A673 (cell line): ENCODE measurements around the gene DLX2.

ENCODE experiments used
- CTCF ChIP-seq: fragments of 300-800, 200-600 bp; sonication (generic); conservative IDR thresholded peaks from 2 replicates; pipeline ENCODE4 v1.5.1; 2017; ENCODE audit warnings: low read depth, mild to moderate bottlenecking, antibody characterized with exemption, low read length, moderate library complexity, mixed read lengths
- EZH2 ChIP-seq: fragments of 200-600 bp; sonication (generic); IDR thresholded peaks from 2 replicates; pipeline ENCODE4 v1.6.1; 2017; ENCODE audit warnings: borderline replicate concordance, low read depth, mild to moderate bottlenecking, mixed read lengths, antibody characterized with exemption, low read length; ENCODE audit not compliant: poor library complexity, severe bottlenecking

- no peak for TF ChIP-seq CTCF
- TF ChIP-seq EZH2, result no peak
Measured at GRCh38 chr2:172050479-172051125, 52.1 kb downstream of the DLX2 start.
